ENCODE results near the gene IGF2.

- TF ChIP-seq ZNF501 (tag by site-specific recombination; IDR thresholded peaks at IDR 0.05), result no peak
- no peak for TF ChIP-seq CTCF (tag by site-specific recombination; IDR thresholded peaks at IDR 0.05)
- no peak for TF ChIP-seq TCF7L2 (IDR thresholded peaks at IDR 0.05; ENCODE audit: borderline replicate concordance, low read depth, low read length)
- no peak for TF ChIP-seq KLF16 (tag by site-specific recombination; IDR thresholded peaks at IDR 0.05)
- TF ChIP-seq YY1 (tag by site-specific recombination; IDR thresholded peaks at IDR 0.05), result no peak
- TF ChIP-seq ZNF175 (tag by site-specific recombination; IDR thresholded peaks at IDR 0.05), result no peak
- no peak for TF ChIP-seq ZBTB26 (tag by site-specific recombination; optimal IDR thresholded peaks at IDR 0.05)
- no peak for TF ChIP-seq ZNF24 (tag by site-specific recombination; IDR thresholded peaks at IDR 0.05)
- TF ChIP-seq REST (tag by site-specific recombination; IDR thresholded peaks at IDR 0.05), result no peak
- no peak; the same call in none of the 2 replicates for TF ChIP-seq ZNF18 (tag by site-specific recombination; IDR thresholded peaks at IDR 0.05)
- TF ChIP-seq ZNF549 (tag by site-specific recombination; IDR thresholded peaks at IDR 0.05), result no peak
- TF ChIP-seq YY2 (tag by site-specific recombination; IDR thresholded peaks at IDR 0.05), result peak; percentile 40; the same call in 1 of the 2 replicates
- no peak for TF ChIP-seq ZNF335 (tag by site-specific recombination; conservative IDR thresholded peaks at IDR 0.05)
Measured at GRCh38 chr11:2187280-2187707, 48.1 kb upstream of the IGF2 start.

Measured in HEK293 (cell line).